Duodenal mucosa (tissue), 2 donors: ENCODE measurements around the gene PAFAH1B1.
A peak's percentile ranks its signal among the peaks of the same experiment; 100 is the strongest.

Source experiments
- H3K27ac ChIP-seq: one replicate; pipeline ENCODE4 v1.7.0; 2013; ENCODE audit warnings: low read depth, low read length
- H3K27me3 ChIP-seq, 2 donors: one replicate each; pipeline ENCODE4 v1.7.0; 2013; ENCODE audit warnings: low read length in 2 of 2, control low read depth in 1 of 2; ENCODE audit not compliant: insufficient read depth in 2 of 2, control insufficient read depth in 1 of 2
- H3K36me3 ChIP-seq, 2 donors: one replicate each; pipeline ENCODE4 v1.7.0; 2013; ENCODE audit warnings: low read length in 2 of 2, control low read depth in 1 of 2; ENCODE audit not compliant: insufficient read depth in 2 of 2, control insufficient read depth in 1 of 2
- H3K4me1 ChIP-seq, 2 donors: one replicate each; pipeline ENCODE4 v1.7.0; 2013; ENCODE audit warnings: low read length in 2 of 2, control low read depth in 1 of 2; ENCODE audit not compliant: insufficient read depth in 2 of 2, control insufficient read depth in 1 of 2
- H3K4me3 ChIP-seq, 2 donors: one replicate each; pipeline ENCODE4 v1.7.0; 2013; ENCODE audit warnings: low read length in 2 of 2, low read depth in 1 of 2
- H3K9ac ChIP-seq, 2 donors: one replicate each; pipeline ENCODE4 v1.7.0; 2013; ENCODE audit warnings: low read length in 2 of 2, low read depth in 1 of 2
- H3K9me3 ChIP-seq, 2 donors: one replicate each; pipeline ENCODE4 v1.7.0; 2013; ENCODE audit warnings: low read length in 2 of 2, control low read depth in 1 of 2; ENCODE audit not compliant: control insufficient read depth in 1 of 2

The PAFAH1B1 gene

GRCh38 chr17:2707721-2708584, 114.5 kb downstream of the PAFAH1B1 start:
- H3K36me3 ChIP-seq: peaks cover 7 to 18% of the 10 kb centered on the region in 2 donors
- no peak overlapping the region for H3K27ac ChIP-seq
- H3K4me3 ChIP-seq: peak overlapping the region; percentile 82 to 89
- no peaks in the 10 kb centered on the region for H3K27me3 ChIP-seq
- H3K4me1 ChIP-seq: peaks cover 44 to 56% of the 10 kb centered on the region in 2 donors
- H3K9me3 ChIP-seq: no peaks in the 10 kb centered on the region
- H3K9ac ChIP-seq: peak overlapping the region; percentile 43 to 81

- H3K27me3 ChIP-seq: no peaks in the 10 kb centered on the region
- H3K36me3 ChIP-seq: peaks cover 3 to 11% of the 10 kb centered on the region in 2 donors
- H3K27ac ChIP-seq: peak overlapping the region; percentile 71
- H3K4me1 ChIP-seq: peaks cover 44 to 56% of the 10 kb centered on the region in 2 donors
- H3K4me3 ChIP-seq: peak overlapping the region; percentile 82 to 89
- H3K9ac ChIP-seq: peak overlapping the region; percentile 57 to 81
- H3K9me3 ChIP-seq: no peaks in the 10 kb centered on the region
Measured at GRCh38 chr17:2708585-2709182, 115.2 kb downstream of the PAFAH1B1 start.

- H3K36me3 ChIP-seq: peaks cover 0 to 6% of the 10 kb centered on the region in 2 donors
- peak overlapping the region; percentile 71 for H3K27ac ChIP-seq
- peak overlapping the region; percentile 32 to 81 for H3K9ac ChIP-seq
- H3K27me3 ChIP-seq: no peaks in the 10 kb centered on the region
- peaks cover 44 to 56% of the 10 kb centered on the region in 2 donors for H3K4me1 ChIP-seq
- no peaks in the 10 kb centered on the region for H3K9me3 ChIP-seq
- peak overlapping the region; percentile 82 to 89 for H3K4me3 ChIP-seq
Measured at GRCh38 chr17:2709183-2709661, 115.8 kb downstream of the PAFAH1B1 start.

- Histone ChIP-seq H3K4me3 (peak overlapping the region; percentile 82 to 89), H3K9me3 (no peaks in the 10 kb centered on the region), H3K9ac (peak overlapping the region; percentile 77 to 81), H3K36me3 (no peaks in the 10 kb centered on the region), H3K27me3 (no peaks in the 10 kb centered on the region), H3K4me1 (peaks cover 44 to 56% of the 10 kb centered on the region in 2 donors), H3K27ac (peak overlapping the region; percentile 71)
Measured at GRCh38 chr17:2710071-2710802, 116.8 kb downstream of the PAFAH1B1 start.

GRCh38 chr17:2710803-2711607, 117.6 kb downstream of the PAFAH1B1 start:
- Histone ChIP-seq H3K27ac (peak overlapping the region; percentile 71), H3K9me3 (no peaks in the 10 kb centered on the region), H3K36me3 (no peaks in the 10 kb centered on the region), H3K4me3 (peak overlapping the region; percentile 82 to 89), H3K27me3 (no peaks in the 10 kb centered on the region), H3K4me1 (peaks cover 44 to 56% of the 10 kb centered on the region in 2 donors), H3K9ac (peak overlapping the region; percentile 77 to 81)

GRCh38 chr17:2711608-2712299, 118.3 kb downstream of the PAFAH1B1 start, which contains the start of gene CLUH:
CLUH (minus strand) TSS chr17:2711764; CDS start chr17:2711661, 103 bp downstream.
- Histone ChIP-seq H3K27ac (peak within 1 kb of the TSS; percentile 83), H3K9ac (peak within 1 kb of the TSS; percentile 87 to 92), H3K4me3 (peak within 1 kb of the TSS; percentile 82 to 89), H3K4me1 (peaks cover 37 to 49% of the 10 kb centered on the region in 2 donors), H3K36me3 (no peaks in the 10 kb centered on the region), H3K9me3 (no peaks in the 10 kb centered on the region), H3K27me3 (no peaks in the 10 kb centered on the region)

GRCh38 chr17:2712300-2713043, 119.0 kb downstream of the PAFAH1B1 start:
- peak overlapping the region; percentile 83 for H3K27ac ChIP-seq
- H3K27me3 ChIP-seq: no peaks in the 10 kb centered on the region
- H3K9me3 ChIP-seq: no peaks in the 10 kb centered on the region
- H3K4me1 ChIP-seq: peaks cover 32 to 45% of the 10 kb centered on the region in 2 donors
- peak overlapping the region; percentile 87 to 92 for H3K9ac ChIP-seq
- H3K36me3 ChIP-seq: no peaks in the 10 kb centered on the region
- H3K4me3 ChIP-seq: peak overlapping the region; percentile 82

- no peak overlapping the region for H3K27ac ChIP-seq
- H3K4me1 ChIP-seq: peaks cover 19 to 31% of the 10 kb centered on the region in 2 donors
- H3K4me3 ChIP-seq: no peak overlapping the region
- H3K36me3 ChIP-seq: no peaks in the 10 kb centered on the region
- no peak overlapping the region for H3K9ac ChIP-seq
- no peaks in the 10 kb centered on the region for H3K9me3 ChIP-seq
- H3K27me3 ChIP-seq: no peaks in the 10 kb centered on the region
Measured at GRCh38 chr17:2713881-2714280, 120.4 kb downstream of the PAFAH1B1 start.
